Parathyroid adenoma (tissue), 2 donors: ENCODE data around the gene CDIP1.

ENCODE experiments used
- H2AFZ ChIP-seq: fragments of 300-600 bp; sonication (generic); one replicate; pipeline ENCODE4 v1.7.0; 2017; ENCODE audit warnings: antibody characterized with exemption, mild to moderate bottlenecking
- H3K27ac ChIP-seq: fragments of 300-600 bp; sonication (generic); one replicate; pipeline ENCODE4 v1.7.0; 2017
- H3K27me3 ChIP-seq: fragments of 300-600 bp; sonication (generic); one replicate; pipeline ENCODE4 v1.7.0; 2017; ENCODE audit warnings: low read length; ENCODE audit not compliant: control insufficient read depth, insufficient read depth
- H3K36me3 ChIP-seq: fragments of 300-600 bp; sonication (generic); one replicate; pipeline ENCODE4 v1.7.0; 2017; ENCODE audit warnings: low read length; ENCODE audit not compliant: control insufficient read depth, insufficient read depth
- H3K4me1 ChIP-seq: fragments of 300-600 bp; sonication (generic); one replicate; pipeline ENCODE4 v1.7.0; 2017; ENCODE audit warnings: control low read depth
- H3K4me2 ChIP-seq: fragments of 300-600 bp; sonication (generic); one replicate; pipeline ENCODE4 v1.7.0; 2017; ENCODE audit warnings: low read length
- H3K4me3 ChIP-seq: fragments of 300-600 bp; sonication (generic); one replicate; pipeline ENCODE4 v1.7.0; 2017; ENCODE audit warnings: low read depth, low read length
- H3K79me2 ChIP-seq: fragments of 300-600 bp; sonication (generic); one replicate; pipeline ENCODE4 v1.7.0; 2017; ENCODE audit warnings: control low read depth
- H3K9ac ChIP-seq: fragments of 300-600 bp; sonication (generic); one replicate; pipeline ENCODE4 v1.7.0; 2017; ENCODE audit warnings: mild to moderate bottlenecking
- H3K9me3 ChIP-seq: fragments of 300-600 bp; sonication (generic); one replicate; pipeline ENCODE4 v1.7.0; 2017; ENCODE audit warnings: low read length; ENCODE audit not compliant: control insufficient read depth
- TF ChIP-seq, protein P1 (sequence below): fragments of 300-600 bp; sonication (generic); IDR thresholded peaks from one replicate; pipeline ENCODE4 v1.7.0; 2017; ENCODE audit warnings: antibody characterized with exemption, mild to moderate bottlenecking
- donor health status: primary hyperparathyroidism.

CDIP1 gene

GRCh38 chr16:4513881-4514280, 24.7 kb downstream of the CDIP1 start:
- no peak overlapping the region for H3K27ac ChIP-seq
- H3K27me3 ChIP-seq: no peaks in the 10 kb centered on the region
- H3K36me3 ChIP-seq: no peaks in the 10 kb centered on the region
- no peaks in the 10 kb centered on the region for H3K9me3 ChIP-seq
- no peaks in the 10 kb centered on the region for H3K79me2 ChIP-seq
- H2AFZ ChIP-seq: no peak overlapping the region
- no peak overlapping the region for H3K4me2 ChIP-seq
- no peak overlapping the region for H3K9ac ChIP-seq
- TF ChIP-seq, protein P1, sequence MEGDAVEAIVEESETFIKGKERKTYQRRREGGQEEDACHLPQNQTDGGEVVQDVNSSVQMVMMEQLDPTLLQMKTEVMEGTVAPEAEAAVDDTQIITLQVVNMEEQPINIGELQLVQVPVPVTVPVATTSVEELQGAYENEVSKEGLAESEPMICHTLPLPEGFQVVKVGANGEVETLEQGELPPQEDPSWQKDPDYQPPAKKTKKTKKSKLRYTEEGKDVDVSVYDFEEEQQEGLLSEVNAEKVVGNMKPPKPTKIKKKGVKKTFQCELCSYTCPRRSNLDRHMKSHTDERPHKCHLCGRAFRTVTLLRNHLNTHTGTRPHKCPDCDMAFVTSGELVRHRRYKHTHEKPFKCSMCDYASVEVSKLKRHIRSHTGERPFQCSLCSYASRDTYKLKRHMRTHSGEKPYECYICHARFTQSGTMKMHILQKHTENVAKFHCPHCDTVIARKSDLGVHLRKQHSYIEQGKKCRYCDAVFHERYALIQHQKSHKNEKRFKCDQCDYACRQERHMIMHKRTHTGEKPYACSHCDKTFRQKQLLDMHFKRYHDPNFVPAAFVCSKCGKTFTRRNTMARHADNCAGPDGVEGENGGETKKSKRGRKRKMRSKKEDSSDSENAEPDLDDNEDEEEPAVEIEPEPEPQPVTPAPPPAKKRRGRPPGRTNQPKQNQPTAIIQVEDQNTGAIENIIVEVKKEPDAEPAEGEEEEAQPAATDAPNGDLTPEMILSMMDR: no peak
- no peaks in the 10 kb centered on the region for H3K4me1 ChIP-seq
- H3K4me3 ChIP-seq: no peak overlapping the region

DNA sequence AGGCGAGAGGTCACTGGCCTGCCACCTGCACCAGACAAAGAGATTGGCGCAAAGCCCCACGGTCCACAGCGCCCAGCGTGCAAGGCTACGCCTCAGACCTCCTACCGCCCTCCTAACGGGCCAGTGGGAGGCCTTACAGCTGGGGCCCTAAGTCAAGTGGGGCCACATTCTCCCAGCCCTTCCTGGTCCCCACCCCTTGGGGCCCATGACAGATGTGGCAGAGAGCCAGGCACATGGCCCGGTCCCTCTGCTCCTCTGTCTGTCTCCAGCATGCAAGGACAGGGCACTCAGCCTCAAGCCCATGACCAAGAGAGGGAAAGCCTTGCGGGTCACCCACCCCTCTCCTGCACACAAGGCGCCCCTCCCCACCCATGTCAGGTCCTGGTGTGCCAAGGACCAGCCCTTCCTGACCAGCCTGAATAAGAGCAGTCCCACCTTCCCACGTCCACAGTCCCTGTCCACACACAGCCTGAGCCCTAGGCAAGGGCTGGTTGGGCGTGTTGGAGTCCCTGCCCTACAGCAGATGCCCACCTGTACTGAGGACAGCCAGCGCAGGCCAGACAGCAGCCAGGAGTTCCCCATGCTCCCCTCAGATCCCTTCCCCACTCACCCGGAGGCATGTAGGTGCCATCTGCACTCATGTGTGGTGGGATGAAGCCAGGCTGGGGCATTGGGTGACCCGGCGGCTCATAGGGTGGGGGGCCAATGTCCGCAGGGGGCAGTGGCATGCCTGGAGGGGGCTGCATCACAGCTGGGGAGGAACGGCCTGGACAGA, 25.3 kb downstream of the CDIP1 start:
- H3K9ac ChIP-seq: no peak overlapping the region
- TF ChIP-seq, protein P1: no peak
- no peak overlapping the region for H3K4me2 ChIP-seq
- H2AFZ ChIP-seq: no peak overlapping the region
- H3K36me3 ChIP-seq: no peaks in the 10 kb centered on the region
- no peak overlapping the region for H3K27ac ChIP-seq
- H3K9me3 ChIP-seq: no peaks in the 10 kb centered on the region
- no peaks in the 10 kb centered on the region for H3K27me3 ChIP-seq
- no peaks in the 10 kb centered on the region for H3K4me1 ChIP-seq
- H3K79me2 ChIP-seq: no peaks in the 10 kb centered on the region
- H3K4me3 ChIP-seq: no peak overlapping the region

GRCh38 chr16:4512473-4512872, 26.1 kb downstream of the CDIP1 start:
- Histone ChIP-seq H3K27ac (no peak overlapping the region), H3K79me2 (no peaks in the 10 kb centered on the region), H3K4me3 (no peak overlapping the region), H3K4me2 (no peak overlapping the region), H2AFZ (no peak overlapping the region), H3K4me1 (no peaks in the 10 kb centered on the region), H3K27me3 (no peaks in the 10 kb centered on the region), H3K9ac (no peak overlapping the region), H3K36me3 (no peaks in the 10 kb centered on the region), H3K9me3 (no peaks in the 10 kb centered on the region)
- TF ChIP-seq, protein P1: no peak

DNA sequence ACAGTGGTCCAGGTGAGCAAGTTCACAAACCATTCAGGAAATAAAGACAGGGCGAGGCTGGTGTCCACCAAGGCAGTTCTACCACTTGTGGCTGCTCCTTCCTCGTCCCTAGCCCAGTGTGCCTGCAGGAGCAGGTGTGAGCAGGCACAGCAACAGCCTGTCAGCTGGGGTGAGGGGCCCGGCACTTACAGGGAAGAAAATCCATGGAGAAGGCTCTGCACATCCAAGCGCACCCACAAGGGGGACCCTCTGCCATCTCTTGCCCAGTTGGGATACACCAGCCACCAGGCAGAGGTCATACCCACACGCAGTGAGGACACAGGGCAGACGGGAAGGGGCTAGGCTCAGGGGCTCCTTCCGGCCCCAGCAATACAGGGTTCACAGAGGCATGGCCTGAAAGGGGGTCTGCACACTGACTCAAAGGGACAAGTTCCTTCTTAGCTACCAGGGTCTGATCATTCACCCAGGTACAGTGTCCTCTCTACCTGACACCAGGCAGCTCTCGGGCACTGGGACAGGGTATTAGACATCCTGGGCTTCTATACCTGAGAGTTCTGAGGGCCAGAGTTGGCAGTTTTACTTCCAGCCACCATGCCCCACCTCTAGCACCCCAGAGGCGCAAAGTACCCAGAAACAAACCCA, 27.0 kb downstream of the CDIP1 start:
- no peaks in the 10 kb centered on the region for H3K4me1 ChIP-seq
- no peak overlapping the region for H2AFZ ChIP-seq
- no peaks in the 10 kb centered on the region for H3K79me2 ChIP-seq
- H3K9ac ChIP-seq: no peak overlapping the region
- no peaks in the 10 kb centered on the region for H3K9me3 ChIP-seq
- TF ChIP-seq, protein P1: peak; percentile 74
- no peaks in the 10 kb centered on the region for H3K27me3 ChIP-seq
- H3K4me2 ChIP-seq: no peak overlapping the region
- H3K36me3 ChIP-seq: no peaks in the 10 kb centered on the region
- no peak overlapping the region for H3K27ac ChIP-seq
- no peak overlapping the region for H3K4me3 ChIP-seq
